GM18867 (cell line): Measurements from ENCODE around the gene DIP2A.
"Not testable (repeated sequence)": the region's sequence is repeated elsewhere in the genome, so short reads cannot be mapped to it uniquely, and the experiment has no call there.

Source experiments
- ATAC-seq: cut with Tn5 transposase; IDR thresholded peaks from one replicate; pipeline ENCODE4 v1.9.1; 2021; ENCODE audit warnings: mild to moderate bottlenecking, moderate library complexity; ENCODE audit not compliant: unreplicated experiment

DIP2A gene

GRCh38 chr21:46448108-46448507 lies 10.6 kb upstream of the DIP2A start:
- no peak for ATAC-seq

GRCh38 chr21:46448855-46449254 lies 9.8 kb upstream of the DIP2A start:
- not testable (repeated sequence) for ATAC-seq

- ATAC-seq = no peak
Measured at GRCh38 chr21:46452710-46453109, 6.0 kb upstream of the DIP2A start.

GRCh38 chr21:46454142-46454541 lies 4.5 kb upstream of the DIP2A start:
- no peak for ATAC-seq

- no peak for ATAC-seq
Measured at GRCh38 chr21:46454634-46455390, 3.9 kb upstream of the DIP2A start.

- ATAC-seq = no peak
Measured at GRCh38 chr21:46455575-46456385, 2.9 kb upstream of the DIP2A start.

- no peak for ATAC-seq
Measured at GRCh38 chr21:46456750-46457149, 1.9 kb upstream of the DIP2A start.

- ATAC-seq = peak; percentile 24
Measured at GRCh38 chr21:46457801-46458314, 833 bp upstream of the DIP2A start.

GRCh38 chr21:46459024-46459355 lies 299 bp downstream of the DIP2A start:
- ATAC-seq = no peak

GRCh38 chr21:46459356-46460112 lies 843 bp downstream of the DIP2A start:
- ATAC-seq = no peak

- no peak for ATAC-seq
Measured at GRCh38 chr21:46461909-46462308, 3.2 kb downstream of the DIP2A start.

- ATAC-seq = not testable (repeated sequence)
Measured at GRCh38 chr21:46465153-46465552, 6.5 kb downstream of the DIP2A start.

GRCh38 chr21:46465651-46466050 lies 7.0 kb downstream of the DIP2A start:
- ATAC-seq = no peak

GRCh38 chr21:46468108-46468774 lies 9.6 kb downstream of the DIP2A start:
- no peak for ATAC-seq

GRCh38 chr21:46469275-46469674 lies 10.6 kb downstream of the DIP2A start:
- ATAC-seq = no peak

GRCh38 chr21:46471514-46471913 lies 12.8 kb downstream of the DIP2A start:
- no peak for ATAC-seq

GRCh38 chr21:46472246-46472645 lies 13.6 kb downstream of the DIP2A start:
- ATAC-seq = no peak

- ATAC-seq = no peak
Measured at GRCh38 chr21:46474382-46474781, 15.7 kb downstream of the DIP2A start.

- no peak for ATAC-seq
Measured at GRCh38 chr21:46475296-46475695, 16.6 kb downstream of the DIP2A start.

GRCh38 chr21:46477765-46478164 lies 19.1 kb downstream of the DIP2A start:
- no peak for ATAC-seq

- no peak for ATAC-seq
Measured at GRCh38 chr21:46478910-46479309, 20.2 kb downstream of the DIP2A start.
